ENCODE measurements around the gene GPR155.

The GPR155 gene

GRCh38 chr2:174486563-174487107, at the start of gene GPR155:
GPR155 (minus strand) TSS chr2:174487029; CDS start chr2:174481956, 5,073 bp downstream.
- DNase-seq = peak; percentile 21

GRCh38 chr2:174535757-174536703, 49.2 kb upstream of the GPR155 start:
- no peak for DNase-seq

- no peak for DNase-seq
Measured at GRCh38 chr2:174535083-174535482, 48.3 kb upstream of the GPR155 start.

- no peak for DNase-seq
Measured at GRCh38 chr2:174529916-174530315, 43.1 kb upstream of the GPR155 start.

- DNase-seq = no peak
Measured at GRCh38 chr2:174527959-174528358, 41.1 kb upstream of the GPR155 start.

- no peak for DNase-seq
Measured at GRCh38 chr2:174527101-174527721, 40.4 kb upstream of the GPR155 start.

- DNase-seq = no peak
Measured at GRCh38 chr2:174524527-174524926, 37.7 kb upstream of the GPR155 start.

- no peak for DNase-seq
Measured at GRCh38 chr2:174522553-174522952, 35.7 kb upstream of the GPR155 start.

- DNase-seq = no peak
Measured at GRCh38 chr2:174518395-174518794, 31.6 kb upstream of the GPR155 start.

- no peak for DNase-seq
Measured at GRCh38 chr2:174516501-174517378, 29.9 kb upstream of the GPR155 start.

- no peak for DNase-seq
Measured at GRCh38 chr2:174512345-174512744, 25.5 kb upstream of the GPR155 start.

- no peak for DNase-seq
Measured at GRCh38 chr2:174511580-174512260, 24.9 kb upstream of the GPR155 start.

- no peak for DNase-seq
Measured at GRCh38 chr2:174510583-174511189, 23.9 kb upstream of the GPR155 start.

- DNase-seq = no peak
Measured at GRCh38 chr2:174503161-174503809, 16.5 kb upstream of the GPR155 start.

GRCh38 chr2:174499371-174499770, 12.5 kb upstream of the GPR155 start:
- no peak for DNase-seq

GRCh38 chr2:174495365-174496012, 8.7 kb upstream of the GPR155 start:
- no peak for DNase-seq

GRCh38 chr2:174493549-174494331, 6.9 kb upstream of the GPR155 start:
- no peak for DNase-seq

GRCh38 chr2:174492963-174493431, 6.2 kb upstream of the GPR155 start:
- no peak for DNase-seq

- no peak for DNase-seq
Measured at GRCh38 chr2:174491947-174492346, 5.1 kb upstream of the GPR155 start.

GRCh38 chr2:174490051-174490450, 3.2 kb upstream of the GPR155 start:
- DNase-seq = no peak

Data from 8988T (cell line).